Measurements from ENCODE around the gene TRPC4AP.

Gene TRPC4AP

GRCh38 chr20:35092524-35093266, at the start of gene TRPC4AP:
TRPC4AP (minus strand) TSS chr20:35092807; CDS start chr20:35092781, 26 bp downstream.
- in situ Hi-C loops (cut with MboI; ENCODE audit: low pct_unique_long_range_greater_than_20kb, low sequenced_read_pairs, unreplicated experiment): no loop called here
- TF ChIP-seq CTCF (IDR thresholded peaks at IDR 0.05; ENCODE audit: extremely low read depth, insufficient read depth, missing control alignments): peak; percentile 93
- peak; percentile 90 for DNase-seq (ENCODE audit: low spot score)

GRCh38 chr20:35135867-35136586, 43.4 kb upstream of the TRPC4AP start:
- DNase-seq (ENCODE audit: low spot score): no peak
- in situ Hi-C loops (cut with MboI; ENCODE audit: low pct_unique_long_range_greater_than_20kb, low sequenced_read_pairs, unreplicated experiment): no loop called here

GRCh38 chr20:35134880-35135279, 42.3 kb upstream of the TRPC4AP start:
- no peak for TF ChIP-seq CTCF (IDR thresholded peaks at IDR 0.05; ENCODE audit: extremely low read depth, insufficient read depth, missing control alignments)
- no peak for DNase-seq (ENCODE audit: low spot score)
- in situ Hi-C loops (cut with MboI; ENCODE audit: low pct_unique_long_range_greater_than_20kb, low sequenced_read_pairs, unreplicated experiment): no loop called here

More at GRCh38 chr20:35135867-35136586, 43.4 kb upstream of the TRPC4AP start:
- TF ChIP-seq CTCF (IDR thresholded peaks at IDR 0.05; ENCODE audit: extremely low read depth, insufficient read depth, missing control alignments): no peak

- no peak for DNase-seq (ENCODE audit: low spot score)
- no peak for TF ChIP-seq CTCF (IDR thresholded peaks at IDR 0.05; ENCODE audit: extremely low read depth, insufficient read depth, missing control alignments)
- in situ Hi-C loops (cut with MboI; ENCODE audit: low pct_unique_long_range_greater_than_20kb, low sequenced_read_pairs, unreplicated experiment): no loop called here
Measured at GRCh38 chr20:35134472-35134871, 41.9 kb upstream of the TRPC4AP start.

GRCh38 chr20:35133735-35134134, 41.1 kb upstream of the TRPC4AP start:
- in situ Hi-C loops (cut with MboI; ENCODE audit: low pct_unique_long_range_greater_than_20kb, low sequenced_read_pairs, unreplicated experiment): no loop called here
- no peak for DNase-seq (ENCODE audit: low spot score)
- no peak for TF ChIP-seq CTCF (IDR thresholded peaks at IDR 0.05; ENCODE audit: extremely low read depth, insufficient read depth, missing control alignments)

GRCh38 chr20:35133031-35133430, 40.4 kb upstream of the TRPC4AP start:
- in situ Hi-C loops (cut with MboI; ENCODE audit: low pct_unique_long_range_greater_than_20kb, low sequenced_read_pairs, unreplicated experiment): no loop called here
- no peak for DNase-seq (ENCODE audit: low spot score)
- TF ChIP-seq CTCF (IDR thresholded peaks at IDR 0.05; ENCODE audit: extremely low read depth, insufficient read depth, missing control alignments): no peak
